HepG2 (cell line): Measurements from ENCODE around the gene PRKAG1. TPM values are rescaled to one million over a fixed set of nuclear protein-coding genes. Genes with fewer than 3 reads are reported as not detected.
A peak's percentile ranks its signal among the peaks of the same experiment; 100 is the strongest.

Source experiments
- ADNP ChIP-seq: sonication (generic); formaldehyde crosslinking; IDR thresholded peaks from 2 replicates; pipeline ENCODE4 v1.4.0; 2020; ENCODE audit warnings: missing genetic modification reagents
- CBX2 ChIP-seq, 2 experiments: fragments of 200-600 bp in 1 of 2; sonication (generic); formaldehyde crosslinking in 1 of 2; IDR thresholded peaks; 2 replicates each; pipeline versions ENCODE4 v1.7.0 to v1.8.1; 2018 to 2022; ENCODE audit warnings: low read depth in 2 of 2, low read length in 1 of 2, mild to moderate bottlenecking in 1 of 2, missing genetic modification reagents in 1 of 2
- CHD2 ChIP-seq: IDR thresholded peaks from 2 replicates; pipeline ENCODE4 v1.6.1; 2011; ENCODE audit warnings: low read depth, low read length, improper control_type of control experiment
- LCORL ChIP-seq, 2 experiments: fragments of 450-650 bp in 1 of 2; sonication (generic) in 1 of 2; formaldehyde crosslinking in 1 of 2; IDR thresholded peaks; 2 replicates each; pipeline versions ENCODE4 v1.5.0 to v1.6.1; 2017 to 2020; ENCODE audit warnings: antibody characterized with exemption in 1 of 2, missing genetic modification reagents in 1 of 2
- NR3C1 ChIP-seq: sonication (generic); formaldehyde crosslinking; IDR thresholded peaks from 2 replicates; pipeline ENCODE4 v1.4.0; 2020; ENCODE audit warnings: missing genetic modification reagents
- PHF21A ChIP-seq: sonication (generic); formaldehyde crosslinking; IDR thresholded peaks from 2 replicates; pipeline ENCODE4 v1.5.0; 2020; ENCODE audit warnings: mild to moderate bottlenecking, missing genetic modification reagents
- RARA ChIP-seq: IDR thresholded peaks from 2 replicates; pipeline ENCODE4 v1.6.1; 2016; ENCODE audit warnings: missing genetic modification reagents, missing compliant biosample characterization
- TAF1 ChIP-seq: sonication (generic); formaldehyde crosslinking; IDR thresholded peaks from 2 replicates; pipeline ENCODE4 v1.4.0; 2020; ENCODE audit warnings: missing genetic modification reagents
- THRA ChIP-seq: sonication (generic); formaldehyde crosslinking; IDR thresholded peaks from 2 replicates; pipeline ENCODE4 v1.4.0; 2020; ENCODE audit warnings: missing genetic modification reagents, borderline replicate concordance
- ZNF124 ChIP-seq: sonication (generic); formaldehyde crosslinking; IDR thresholded peaks from 2 replicates; pipeline ENCODE4 v1.4.0; 2020; ENCODE audit warnings: missing genetic modification reagents
- ZNF460 ChIP-seq: sonication (generic); formaldehyde crosslinking; IDR thresholded peaks from 2 replicates; pipeline ENCODE4 v1.5.1; 2020; ENCODE audit warnings: missing genetic modification reagents, mild to moderate bottlenecking, borderline replicate concordance
- ZNF546 ChIP-seq: sonication (generic); formaldehyde crosslinking; conservative IDR thresholded peaks from 2 replicates; pipeline ENCODE4 v1.8.1; 2023; ENCODE audit warnings: mild to moderate bottlenecking, missing genetic modification reagents
- polyA plus RNA-seq, 8 experiments: library from polyadenylated mRNA; depleted of rRNA in 3 of 8; stranded (reverse) in 7 of 8; unstranded in 1 of 8; fragments of >200 nt; fragmentation: Illumina TruSeq in 4 of 8; extraction: Trizol in 4 of 8; gene quantifications; 2 replicates each; pipeline versions ENCODE4 v1.2.1 to v1.2.3, GENCODE V29; 2011 to 2016; ENCODE audit warnings: low read depth in 4 of 8, missing spikeins in 1 of 8, mixed read lengths in 1 of 8; ENCODE audit not compliant: insufficient read depth in 1 of 8
- total RNA-seq, 5 experiments: library from RNA; depleted of rRNA; stranded (reverse); fragments of >200 nt; fragmentation: Illumina TruSeq; extraction: Trizol; gene quantifications; 2 replicates each; pipeline ENCODE4 v1.2.3, GENCODE V29; 2016; ENCODE audit warnings: low read depth in 1 of 5
- TF ChIP-seq, protein P1 (sequence below): sonication (generic); formaldehyde crosslinking; IDR thresholded peaks from 2 replicates; pipeline ENCODE4 v1.5.0; 2020; ENCODE audit warnings: mild to moderate bottlenecking, missing genetic modification reagents
- TF ChIP-seq, protein P2 (sequence below): sonication (generic); formaldehyde crosslinking; IDR thresholded peaks from 2 replicates; pipeline ENCODE4 v1.4.0; 2020; ENCODE audit warnings: missing genetic modification reagents, borderline replicate concordance
- TF ChIP-seq, protein P3 (sequence below): sonication (generic); formaldehyde crosslinking; IDR thresholded peaks from 2 replicates; pipeline ENCODE4 v1.5.1; 2020; ENCODE audit warnings: missing genetic modification reagents, mild to moderate bottlenecking, borderline replicate concordance
- TF ChIP-seq, protein P4 (sequence below): sonication (generic); formaldehyde crosslinking; IDR thresholded peaks from 2 replicates; pipeline ENCODE4 v1.5.1; 2020; ENCODE audit warnings: missing genetic modification reagents, mild to moderate bottlenecking, borderline replicate concordance

PRKAG1 gene
- total and polyA plus RNA-seq, 2 of the 13 experiments (the other 11 are each of a cell fraction or from before 2014, with no cell fraction given): 26.1 to 32.8 TPM

- TF ChIP-seq RARA (CRISPR knock-in tag) (0 out of 2 replicates have a peak, but pooled peaks have one; percentile 34), NR3C1 (CRISPR knock-in tag) (no peak), ZNF460 (no peak), ZNF124 (CRISPR knock-in tag) (no peak), LCORL (IDR thresholded peaks at IDR 0.05) (no peak), LCORL (CRISPR knock-in tag; IDR thresholded peaks at IDR 0.05) (0 out of 2 replicates have a peak, but pooled peaks have one; percentile 9), CHD2 (no peak), TAF1 (no peak), CBX2 (IDR thresholded peaks at IDR 0.05; ENCODE audit: low read depth, low read length) (no peak), CBX2 (CRISPR knock-in tag; IDR thresholded peaks at IDR 0.05; ENCODE audit: low read depth) (no peak), ADNP (CRISPR knock-in tag) (no peak), PHF21A (CRISPR knock-in tag) (peak; percentile 17; the same call in 1 of the 2 replicates), ZNF546 (CRISPR knock-in tag) (no peak), THRA (CRISPR knock-in tag) (no peak)
- TF ChIP-seq, protein P1, sequence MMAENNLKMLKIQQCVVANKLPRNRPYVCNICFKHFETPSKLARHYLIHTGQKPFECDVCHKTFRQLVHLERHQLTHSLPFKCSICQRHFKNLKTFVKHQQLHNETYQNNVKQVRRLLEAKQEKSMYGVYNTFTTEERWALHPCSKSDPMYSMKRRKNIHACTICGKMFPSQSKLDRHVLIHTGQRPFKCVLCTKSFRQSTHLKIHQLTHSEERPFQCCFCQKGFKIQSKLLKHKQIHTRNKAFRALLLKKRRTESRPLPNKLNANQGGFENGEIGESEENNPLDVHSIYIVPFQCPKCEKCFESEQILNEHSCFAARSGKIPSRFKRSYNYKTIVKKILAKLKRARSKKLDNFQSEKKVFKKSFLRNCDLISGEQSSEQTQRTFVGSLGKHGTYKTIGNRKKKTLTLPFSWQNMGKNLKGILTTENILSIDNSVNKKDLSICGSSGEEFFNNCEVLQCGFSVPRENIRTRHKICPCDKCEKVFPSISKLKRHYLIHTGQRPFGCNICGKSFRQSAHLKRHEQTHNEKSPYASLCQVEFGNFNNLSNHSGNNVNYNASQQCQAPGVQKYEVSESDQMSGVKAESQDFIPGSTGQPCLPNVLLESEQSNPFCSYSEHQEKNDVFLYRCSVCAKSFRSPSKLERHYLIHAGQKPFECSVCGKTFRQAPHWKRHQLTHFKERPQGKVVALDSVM (CRISPR knock-in tag): no peak
- TF ChIP-seq, protein P2, sequence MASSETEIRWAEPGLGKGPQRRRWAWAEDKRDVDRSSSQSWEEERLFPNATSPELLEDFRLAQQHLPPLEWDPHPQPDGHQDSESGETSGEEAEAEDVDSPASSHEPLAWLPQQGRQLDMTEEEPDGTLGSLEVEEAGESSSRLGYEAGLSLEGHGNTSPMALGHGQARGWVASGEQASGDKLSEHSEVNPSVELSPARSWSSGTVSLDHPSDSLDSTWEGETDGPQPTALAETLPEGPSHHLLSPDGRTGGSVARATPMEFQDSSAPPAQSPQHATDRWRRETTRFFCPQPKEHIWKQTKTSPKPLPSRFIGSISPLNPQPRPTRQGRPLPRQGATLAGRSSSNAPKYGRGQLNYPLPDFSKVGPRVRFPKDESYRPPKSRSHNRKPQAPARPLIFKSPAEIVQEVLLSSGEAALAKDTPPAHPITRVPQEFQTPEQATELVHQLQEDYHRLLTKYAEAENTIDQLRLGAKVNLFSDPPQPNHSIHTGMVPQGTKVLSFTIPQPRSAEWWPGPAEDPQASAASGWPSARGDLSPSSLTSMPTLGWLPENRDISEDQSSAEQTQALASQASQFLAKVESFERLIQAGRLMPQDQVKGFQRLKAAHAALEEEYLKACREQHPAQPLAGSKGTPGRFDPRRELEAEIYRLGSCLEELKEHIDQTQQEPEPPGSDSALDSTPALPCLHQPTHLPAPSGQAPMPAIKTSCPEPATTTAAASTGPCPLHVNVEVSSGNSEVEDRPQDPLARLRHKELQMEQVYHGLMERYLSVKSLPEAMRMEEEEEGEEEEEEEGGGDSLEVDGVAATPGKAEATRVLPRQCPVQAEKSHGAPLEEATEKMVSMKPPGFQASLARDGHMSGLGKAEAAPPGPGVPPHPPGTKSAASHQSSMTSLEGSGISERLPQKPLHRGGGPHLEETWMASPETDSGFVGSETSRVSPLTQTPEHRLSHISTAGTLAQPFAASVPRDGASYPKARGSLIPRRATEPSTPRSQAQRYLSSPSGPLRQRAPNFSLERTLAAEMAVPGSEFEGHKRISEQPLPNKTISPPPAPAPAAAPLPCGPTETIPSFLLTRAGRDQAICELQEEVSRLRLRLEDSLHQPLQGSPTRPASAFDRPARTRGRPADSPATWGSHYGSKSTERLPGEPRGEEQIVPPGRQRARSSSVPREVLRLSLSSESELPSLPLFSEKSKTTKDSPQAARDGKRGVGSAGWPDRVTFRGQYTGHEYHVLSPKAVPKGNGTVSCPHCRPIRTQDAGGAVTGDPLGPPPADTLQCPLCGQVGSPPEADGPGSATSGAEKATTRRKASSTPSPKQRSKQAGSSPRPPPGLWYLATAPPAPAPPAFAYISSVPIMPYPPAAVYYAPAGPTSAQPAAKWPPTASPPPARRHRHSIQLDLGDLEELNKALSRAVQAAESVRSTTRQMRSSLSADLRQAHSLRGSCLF: no peak
- TF ChIP-seq, protein P3, sequence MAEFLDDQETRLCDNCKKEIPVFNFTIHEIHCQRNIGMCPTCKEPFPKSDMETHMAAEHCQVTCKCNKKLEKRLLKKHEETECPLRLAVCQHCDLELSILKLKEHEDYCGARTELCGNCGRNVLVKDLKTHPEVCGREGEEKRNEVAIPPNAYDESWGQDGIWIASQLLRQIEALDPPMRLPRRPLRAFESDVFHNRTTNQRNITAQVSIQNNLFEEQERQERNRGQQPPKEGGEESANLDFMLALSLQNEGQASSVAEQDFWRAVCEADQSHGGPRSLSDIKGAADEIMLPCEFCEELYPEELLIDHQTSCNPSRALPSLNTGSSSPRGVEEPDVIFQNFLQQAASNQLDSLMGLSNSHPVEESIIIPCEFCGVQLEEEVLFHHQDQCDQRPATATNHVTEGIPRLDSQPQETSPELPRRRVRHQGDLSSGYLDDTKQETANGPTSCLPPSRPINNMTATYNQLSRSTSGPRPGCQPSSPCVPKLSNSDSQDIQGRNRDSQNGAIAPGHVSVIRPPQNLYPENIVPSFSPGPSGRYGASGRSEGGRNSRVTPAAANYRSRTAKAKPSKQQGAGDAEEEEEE: no peak
- TF ChIP-seq, protein P4, sequence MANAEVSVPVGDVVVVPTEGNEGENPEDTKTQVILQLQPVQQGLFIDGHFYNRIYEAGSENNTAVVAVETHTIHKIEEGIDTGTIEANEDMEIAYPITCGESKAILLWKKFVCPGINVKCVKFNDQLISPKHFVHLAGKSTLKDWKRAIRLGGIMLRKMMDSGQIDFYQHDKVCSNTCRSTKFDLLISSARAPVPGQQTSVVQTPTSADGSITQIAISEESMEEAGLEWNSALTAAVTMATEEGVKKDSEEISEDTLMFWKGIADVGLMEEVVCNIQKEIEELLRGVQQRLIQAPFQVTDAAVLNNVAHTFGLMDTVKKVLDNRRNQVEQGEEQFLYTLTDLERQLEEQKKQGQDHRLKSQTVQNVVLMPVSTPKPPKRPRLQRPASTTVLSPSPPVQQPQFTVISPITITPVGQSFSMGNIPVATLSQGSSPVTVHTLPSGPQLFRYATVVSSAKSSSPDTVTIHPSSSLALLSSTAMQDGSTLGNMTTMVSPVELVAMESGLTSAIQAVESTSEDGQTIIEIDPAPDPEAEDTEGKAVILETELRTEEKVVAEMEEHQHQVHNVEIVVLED (CRISPR knock-in tag): no peak
These were observed 38.8 kb downstream of the PRKAG1 start (continued) for GRCh38 chr12:48979602-48980388.
